Measurements from ENCODE around the gene NUP98.
"Not testable (repeated sequence)": the region's sequence is repeated elsewhere in the genome, so short reads cannot be mapped to it uniquely, and the experiment has no call there.

NUP98 gene

GRCh38 chr11:3655547-3655946, 141.8 kb downstream of the NUP98 start:
- no peaks in the 10 kb centered on the region for H3K4me1 ChIP-seq (ENCODE audit: insufficient read depth, low read length)
- H3K9me3 ChIP-seq (ENCODE audit: control insufficient read depth, insufficient read depth, low read length) = no peaks in the 10 kb centered on the region
- H3K9ac ChIP-seq (ENCODE audit: low read depth, low read length) = no peak overlapping the region; the same call in 1 of the 2 replicates
- no peaks in the 10 kb centered on the region for H3K36me3 ChIP-seq (ENCODE audit: insufficient read depth, low read length)

- H3K36me3 ChIP-seq (ENCODE audit: insufficient read depth, low read length); H3K9ac ChIP-seq (ENCODE audit: low read depth, low read length); H3K9me3 ChIP-seq (ENCODE audit: control insufficient read depth, insufficient read depth, low read length); H3K4me1 ChIP-seq (ENCODE audit: insufficient read depth, low read length): not testable (repeated sequence)
Measured at GRCh38 chr11:3652514-3652913, 144.8 kb downstream of the NUP98 start.

- H3K4me1 ChIP-seq (ENCODE audit: insufficient read depth, low read length); H3K36me3 ChIP-seq (ENCODE audit: insufficient read depth, low read length); H3K9me3 ChIP-seq (ENCODE audit: control insufficient read depth, insufficient read depth, low read length); H3K9ac ChIP-seq (ENCODE audit: low read depth, low read length): not testable (repeated sequence)
Measured at GRCh38 chr11:3649374-3649773, 148.0 kb downstream of the NUP98 start.

- not testable (repeated sequence) for H3K36me3 ChIP-seq (ENCODE audit: insufficient read depth, low read length); H3K9me3 ChIP-seq (ENCODE audit: control insufficient read depth, insufficient read depth, low read length); H3K9ac ChIP-seq (ENCODE audit: low read depth, low read length); H3K4me1 ChIP-seq (ENCODE audit: insufficient read depth, low read length)
Measured at GRCh38 chr11:3648843-3649242, 148.5 kb downstream of the NUP98 start.

GRCh38 chr11:3645552-3645951, 151.8 kb downstream of the NUP98 start:
- Histone ChIP-seq H3K4me1 (ENCODE audit: insufficient read depth, low read length) (0 out of 2 replicates have a peak, but pooled peaks cover 5% of the 10 kb centered on the region), H3K9me3 (ENCODE audit: control insufficient read depth, insufficient read depth, low read length) (peaks cover 9% of the 10 kb centered on the region), H3K9ac (ENCODE audit: low read depth, low read length) (no peak overlapping the region)

GRCh38 chr11:3644817-3645235, 152.5 kb downstream of the NUP98 start, which contains the start of gene ART1:
Gene ART1 (plus strand): TSS chr11:3645128. CDS start chr11:3659214, 14,086 bp downstream.
- 0 out of 2 replicates have a peak, but pooled peaks cover 5% of the 10 kb centered on the region for H3K4me1 ChIP-seq (ENCODE audit: insufficient read depth, low read length)
- H3K9me3 ChIP-seq (ENCODE audit: control insufficient read depth, insufficient read depth, low read length) = peaks cover 9% of the 10 kb centered on the region
- no peaks in the 10 kb centered on the region for H3K36me3 ChIP-seq (ENCODE audit: insufficient read depth, low read length)
- H3K9ac ChIP-seq (ENCODE audit: low read depth, low read length) = no peak within 1 kb of the TSS

More at GRCh38 chr11:3645552-3645951, 151.8 kb downstream of the NUP98 start:
- H3K36me3 ChIP-seq (ENCODE audit: insufficient read depth, low read length) = no peaks in the 10 kb centered on the region

GRCh38 chr11:3643102-3643546, 154.2 kb downstream of the NUP98 start:
- H3K4me1 ChIP-seq (ENCODE audit: insufficient read depth, low read length); H3K36me3 ChIP-seq (ENCODE audit: insufficient read depth, low read length); H3K9me3 ChIP-seq (ENCODE audit: control insufficient read depth, insufficient read depth, low read length): not testable (repeated sequence)
- H3K9ac ChIP-seq (ENCODE audit: low read depth, low read length) = peak overlapping the region; percentile 57

GRCh38 chr11:3642071-3642951, 155.0 kb downstream of the NUP98 start:
- 0 out of 2 replicates have a peak, but pooled peaks cover 5% of the 10 kb centered on the region for H3K4me1 ChIP-seq (ENCODE audit: insufficient read depth, low read length)
- peak overlapping the region; percentile 57 for H3K9ac ChIP-seq (ENCODE audit: low read depth, low read length)
- peaks cover 6% of the 10 kb centered on the region; the same call in 1 of the 2 replicates for H3K9me3 ChIP-seq (ENCODE audit: control insufficient read depth, insufficient read depth, low read length)
- H3K36me3 ChIP-seq (ENCODE audit: insufficient read depth, low read length) = no peaks in the 10 kb centered on the region

- Histone ChIP-seq H3K9me3 (ENCODE audit: control insufficient read depth, insufficient read depth, low read length) (peaks cover 6% of the 10 kb centered on the region; the same call in 1 of the 2 replicates), H3K9ac (ENCODE audit: low read depth, low read length) (peak within 1 kb of the TSS; percentile 57), H3K36me3 (ENCODE audit: insufficient read depth, low read length) (no peaks in the 10 kb centered on the region), H3K4me1 (ENCODE audit: insufficient read depth, low read length) (0 out of 2 replicates have a peak, but pooled peaks cover 5% of the 10 kb centered on the region)
Measured at GRCh38 chr11:3641701-3642070, 155.7 kb downstream of the NUP98 start, which contains the start of gene ART5. Gene ART5 (minus strand): TSS chr11:3641992. CDS start chr11:3641862, 130 bp downstream.

- H3K9ac ChIP-seq (ENCODE audit: low read depth, low read length) = peak overlapping the region; percentile 54; the same call in 1 of the 2 replicates
- no peaks in the 10 kb centered on the region for H3K36me3 ChIP-seq (ENCODE audit: insufficient read depth, low read length)
- H3K4me1 ChIP-seq (ENCODE audit: insufficient read depth, low read length) = 0 out of 2 replicates have a peak, but pooled peaks cover 5% of the 10 kb centered on the region
- peaks cover 6% of the 10 kb centered on the region; the same call in 1 of the 2 replicates for H3K9me3 ChIP-seq (ENCODE audit: control insufficient read depth, insufficient read depth, low read length)
Measured at GRCh38 chr11:3641191-3641590, 156.2 kb downstream of the NUP98 start.

- Histone ChIP-seq H3K36me3 (ENCODE audit: insufficient read depth, low read length) (no peaks in the 10 kb centered on the region), H3K9me3 (ENCODE audit: control insufficient read depth, insufficient read depth, low read length) (peaks cover 6% of the 10 kb centered on the region; the same call in 1 of the 2 replicates), H3K9ac (ENCODE audit: low read depth, low read length) (no peak overlapping the region), H3K4me1 (ENCODE audit: insufficient read depth, low read length) (0 out of 2 replicates have a peak, but pooled peaks cover 5% of the 10 kb centered on the region)
Measured at GRCh38 chr11:3639841-3640240, 157.5 kb downstream of the NUP98 start.

GRCh38 chr11:3638513-3638912, 158.8 kb downstream of the NUP98 start:
- H3K36me3 ChIP-seq (ENCODE audit: insufficient read depth, low read length) = no peaks in the 10 kb centered on the region
- H3K9me3 ChIP-seq (ENCODE audit: control insufficient read depth, insufficient read depth, low read length) = no peaks in the 10 kb centered on the region
- H3K4me1 ChIP-seq (ENCODE audit: insufficient read depth, low read length) = 0 out of 2 replicates have a peak, but pooled peaks cover 2% of the 10 kb centered on the region
- no peak overlapping the region for H3K9ac ChIP-seq (ENCODE audit: low read depth, low read length)

- no peaks in the 10 kb centered on the region for H3K36me3 ChIP-seq (ENCODE audit: insufficient read depth, low read length)
- H3K9me3 ChIP-seq (ENCODE audit: control insufficient read depth, insufficient read depth, low read length) = no peaks in the 10 kb centered on the region
- no peaks in the 10 kb centered on the region for H3K4me1 ChIP-seq (ENCODE audit: insufficient read depth, low read length)
- H3K9ac ChIP-seq (ENCODE audit: low read depth, low read length) = no peak overlapping the region
Measured at GRCh38 chr11:3637201-3637600, 160.2 kb downstream of the NUP98 start.

- Histone ChIP-seq H3K9ac (ENCODE audit: low read depth, low read length) (no peak overlapping the region), H3K4me1 (ENCODE audit: insufficient read depth, low read length) (no peaks in the 10 kb centered on the region), H3K9me3 (ENCODE audit: control insufficient read depth, insufficient read depth, low read length) (no peaks in the 10 kb centered on the region), H3K36me3 (ENCODE audit: insufficient read depth, low read length) (no peaks in the 10 kb centered on the region)
Measured at GRCh38 chr11:3635641-3636375, 161.5 kb downstream of the NUP98 start.
